Astrocyte of the cerebellum (primary cell): Measurements from ENCODE around the gene FBLN2.
A peak's percentile ranks its signal among the peaks of the same experiment; 100 is the strongest.
"Not testable (repeated sequence)": the region's sequence is repeated elsewhere in the genome, so short reads cannot be mapped to it uniquely, and the experiment has no call there.

Experiments
- DNase-seq: peaks from one replicate; pipeline ENCODE4 v3.0.0-alpha.2; 2011; ENCODE audit warnings: low read depth
- H3K4me3 ChIP-seq: 2 replicates; pipeline ENCODE4 v1.5.1; 2011; ENCODE audit warnings: mild to moderate bottlenecking, low read depth, low read length, moderate library complexity
- in situ Hi-C: cut with HindIII; loops from 2 replicates; pipeline ENCODE4 v1.10.0; 2017; ENCODE audit warnings: low sequenced_read_pairs
- TF ChIP-seq, protein P1 (sequence below): IDR thresholded peaks from 2 replicates; pipeline ENCODE4 v1.5.1; 2012; ENCODE audit warnings: low read length, low read depth, moderate library complexity, mild to moderate bottlenecking; ENCODE audit errors: missing control alignments

FBLN2 gene

DNA sequence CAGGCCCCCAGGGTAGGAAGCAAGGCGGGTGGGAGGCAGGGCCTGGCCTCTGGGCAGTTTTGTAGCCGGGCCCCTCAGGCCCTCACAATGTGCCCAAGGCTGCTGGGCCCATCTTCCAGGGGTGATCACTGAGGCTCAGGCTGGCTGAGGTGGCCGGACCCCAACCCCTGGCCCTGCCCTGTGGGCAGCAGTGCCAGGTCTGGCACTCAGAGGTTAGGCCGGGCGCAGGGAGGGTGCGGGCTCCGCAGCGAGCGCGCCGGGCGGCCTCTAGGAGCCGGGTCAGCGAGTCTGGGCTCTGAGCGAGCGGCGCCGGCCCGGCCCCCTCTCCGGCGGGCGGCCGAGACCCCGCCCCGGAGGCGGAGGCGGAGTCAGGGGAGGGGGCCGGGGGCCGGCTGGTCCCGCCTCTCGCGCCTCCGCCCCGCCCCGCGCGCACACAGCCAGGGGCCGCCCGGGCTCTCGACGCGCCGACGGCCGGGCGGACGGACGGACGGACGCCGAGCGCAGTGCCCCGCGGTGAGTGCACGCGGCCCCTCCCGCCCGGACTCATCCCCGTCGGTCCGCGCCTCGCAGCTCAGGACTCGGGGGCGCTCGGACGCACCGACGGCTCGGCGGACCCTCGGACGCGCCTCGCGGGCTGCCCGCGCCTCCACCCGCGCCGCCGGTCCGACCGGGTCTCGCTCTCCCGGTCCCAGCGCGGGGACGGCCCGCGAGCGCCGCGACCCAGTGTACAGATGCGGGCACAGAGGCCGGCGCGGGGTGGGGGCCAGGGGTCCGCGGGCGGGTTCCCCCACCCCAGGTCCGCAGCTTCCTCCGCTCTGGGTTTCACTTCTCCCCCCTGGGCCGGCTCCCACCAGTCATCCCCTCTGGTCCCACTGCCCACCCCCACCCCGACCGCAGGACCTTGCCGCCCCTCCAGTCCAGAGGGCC lies at the start of gene FBLN2:
Gene FBLN2, plus strand, starts transcription at position 430 of the 927 bp plus-strand sequence. CDS start 21,231 bp downstream, outside the sequence.
- TF ChIP-seq, protein P1, sequence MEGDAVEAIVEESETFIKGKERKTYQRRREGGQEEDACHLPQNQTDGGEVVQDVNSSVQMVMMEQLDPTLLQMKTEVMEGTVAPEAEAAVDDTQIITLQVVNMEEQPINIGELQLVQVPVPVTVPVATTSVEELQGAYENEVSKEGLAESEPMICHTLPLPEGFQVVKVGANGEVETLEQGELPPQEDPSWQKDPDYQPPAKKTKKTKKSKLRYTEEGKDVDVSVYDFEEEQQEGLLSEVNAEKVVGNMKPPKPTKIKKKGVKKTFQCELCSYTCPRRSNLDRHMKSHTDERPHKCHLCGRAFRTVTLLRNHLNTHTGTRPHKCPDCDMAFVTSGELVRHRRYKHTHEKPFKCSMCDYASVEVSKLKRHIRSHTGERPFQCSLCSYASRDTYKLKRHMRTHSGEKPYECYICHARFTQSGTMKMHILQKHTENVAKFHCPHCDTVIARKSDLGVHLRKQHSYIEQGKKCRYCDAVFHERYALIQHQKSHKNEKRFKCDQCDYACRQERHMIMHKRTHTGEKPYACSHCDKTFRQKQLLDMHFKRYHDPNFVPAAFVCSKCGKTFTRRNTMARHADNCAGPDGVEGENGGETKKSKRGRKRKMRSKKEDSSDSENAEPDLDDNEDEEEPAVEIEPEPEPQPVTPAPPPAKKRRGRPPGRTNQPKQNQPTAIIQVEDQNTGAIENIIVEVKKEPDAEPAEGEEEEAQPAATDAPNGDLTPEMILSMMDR = no peak
- peak within 1 kb of the TSS; percentile 5 for H3K4me3 ChIP-seq
- in situ Hi-C loops = no loop called here
- no peak for DNase-seq

DNA sequence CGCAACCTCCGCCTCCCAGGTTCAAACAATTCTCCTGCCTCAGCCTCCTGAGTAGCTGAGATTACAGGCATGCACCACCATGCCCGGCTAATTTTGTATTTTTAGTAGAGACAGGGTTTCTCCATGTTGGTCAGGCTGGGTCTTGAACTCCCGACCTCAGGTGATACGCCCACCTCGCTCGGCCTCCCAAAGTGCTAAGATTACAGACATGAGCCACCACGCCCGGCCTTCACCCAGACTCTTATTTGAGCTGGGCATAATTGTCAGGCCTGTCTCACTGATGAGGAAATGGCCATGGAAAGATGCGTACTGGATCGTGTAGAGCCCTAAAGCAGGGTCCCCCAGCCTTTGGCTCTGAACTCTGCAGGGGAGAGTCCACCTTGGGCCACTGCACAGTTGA lies 49.7 kb upstream of the FBLN2 start:
- H3K4me3 ChIP-seq, DNase-seq, in situ Hi-C loops: not testable (repeated sequence)

DNA sequence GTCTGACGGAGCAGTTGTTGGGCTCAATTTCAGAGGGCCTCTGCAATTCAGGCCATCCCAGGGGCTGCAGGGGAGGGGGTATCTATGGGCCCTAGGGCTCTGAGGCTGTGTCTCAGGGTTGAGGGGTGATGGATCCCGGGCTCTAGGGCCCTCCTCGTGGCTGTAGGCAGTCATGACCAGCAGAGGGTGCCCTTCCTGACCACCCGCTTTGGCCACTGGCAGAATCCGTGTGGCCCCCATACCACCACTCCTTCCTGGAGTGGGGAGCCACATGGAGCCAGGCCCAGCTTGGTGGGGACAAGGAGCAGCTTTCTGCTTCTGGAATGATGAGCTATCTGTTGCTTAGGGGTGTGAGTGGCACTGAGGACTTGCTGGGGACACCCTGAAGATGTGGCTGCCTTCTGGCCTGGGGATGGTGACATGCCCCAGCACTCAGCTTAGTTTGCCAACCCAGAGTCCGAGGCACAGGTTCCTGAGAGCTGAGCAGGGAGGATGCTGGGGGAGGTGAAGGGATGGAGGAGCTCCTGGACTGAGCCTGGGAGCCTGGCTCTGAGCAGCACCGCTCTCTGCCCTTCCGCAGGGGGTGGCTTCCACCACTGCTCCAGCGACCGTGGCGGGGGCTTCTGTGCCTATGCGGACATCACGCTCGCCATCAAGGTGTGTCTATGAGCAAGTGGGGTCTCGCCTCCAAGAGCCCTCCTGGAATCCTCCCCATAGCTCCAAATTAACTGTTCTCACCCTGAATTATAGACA lies 48.6 kb upstream of the FBLN2 start:
- in situ Hi-C loops = no loop called here
- no peak for DNase-seq
- H3K4me3 ChIP-seq = no peak overlapping the region
- TF ChIP-seq, protein P1 = peak; percentile 60

DNA sequence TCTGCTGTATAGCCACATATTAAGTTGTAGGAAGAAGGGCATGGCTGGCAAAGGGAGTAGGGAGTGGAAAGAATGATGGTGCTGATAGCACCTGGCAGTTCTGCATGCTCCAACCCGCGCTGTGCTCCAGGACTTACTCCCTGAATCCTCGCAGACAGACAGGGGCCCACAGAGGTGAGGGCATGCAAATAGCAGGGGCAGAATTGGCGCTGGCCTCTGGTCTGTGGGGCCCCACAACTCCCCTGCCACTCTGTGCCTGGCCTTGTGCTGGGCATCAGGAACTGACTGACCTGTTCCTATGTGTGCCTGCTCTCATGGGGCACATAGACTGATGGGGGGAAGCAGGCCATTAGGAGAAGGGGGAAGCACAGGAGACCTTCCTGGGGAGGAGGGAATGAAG lies 47.9 kb upstream of the FBLN2 start:
- in situ Hi-C loops = no loop called here
- no peak overlapping the region for H3K4me3 ChIP-seq
- no peak for DNase-seq
- TF ChIP-seq, protein P1 = no peak

DNA sequence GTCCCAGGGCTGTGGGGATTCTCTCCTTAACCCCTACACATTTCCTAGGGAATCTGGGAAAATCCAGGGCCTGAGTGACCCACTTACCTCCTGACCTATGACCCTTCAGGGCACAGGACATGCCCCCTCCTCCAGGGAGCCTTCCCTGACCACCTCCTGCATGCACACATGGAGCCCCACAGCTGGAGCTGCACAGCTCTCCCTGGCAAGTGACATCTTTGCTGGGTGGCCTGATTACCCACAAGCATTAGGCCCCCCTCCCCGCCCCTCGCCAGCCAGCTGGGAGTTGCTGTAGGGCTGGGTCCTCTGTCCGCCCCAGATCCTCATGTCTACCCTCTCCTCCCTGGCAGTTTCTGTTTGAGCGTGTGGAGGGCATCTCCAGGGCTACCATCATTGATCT lies 47.4 kb upstream of the FBLN2 start:
- in situ Hi-C loops = no loop called here
- TF ChIP-seq, protein P1 = no peak
- DNase-seq = no peak

DNA sequence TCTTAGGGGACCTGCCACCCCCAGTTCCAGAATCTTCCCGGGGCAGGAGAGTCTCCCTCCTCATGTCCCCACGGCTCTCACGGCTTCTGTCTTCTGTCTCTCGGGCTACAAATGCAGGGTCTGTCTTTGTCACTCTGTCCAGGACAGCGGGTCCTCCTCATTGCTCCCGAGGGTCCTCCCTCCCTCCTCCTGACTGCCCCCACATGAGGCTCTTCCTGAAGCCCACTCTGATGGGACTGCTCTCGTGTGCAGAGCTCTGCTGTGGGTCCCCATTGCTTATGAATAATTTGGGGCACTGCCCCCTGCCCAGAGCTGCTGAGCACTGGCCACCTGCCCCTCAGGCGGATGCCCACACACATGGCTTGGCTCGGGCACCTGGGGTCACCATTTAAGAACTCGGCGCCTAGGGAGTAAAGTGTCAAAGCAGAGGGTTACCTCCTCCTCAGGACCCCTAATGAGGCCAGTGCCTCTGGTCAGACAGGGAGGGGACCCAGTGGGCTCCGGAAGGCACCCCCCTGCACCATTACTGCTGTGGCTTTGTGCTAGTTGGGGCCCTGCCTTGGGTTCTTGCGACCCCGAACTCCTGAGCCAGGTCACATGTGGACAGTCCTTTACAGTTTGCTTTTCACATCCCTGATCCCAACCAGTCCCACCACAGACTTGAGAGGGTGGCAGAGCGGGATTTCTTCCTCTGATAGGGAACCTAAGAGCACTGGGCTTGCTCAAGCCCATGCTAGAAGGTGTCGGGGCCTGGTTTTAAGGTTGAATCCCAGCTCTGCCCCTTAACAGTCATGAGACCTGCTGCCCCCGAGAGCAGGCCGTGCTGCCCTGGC lies 46.8 kb upstream of the FBLN2 start:
- DNase-seq = no peak
- H3K4me3 ChIP-seq = no peak overlapping the region
- TF ChIP-seq, protein P1 = no peak
- in situ Hi-C loops = no loop called here

More for the DNA sequence above, 47.4 kb upstream of the FBLN2 start:
- H3K4me3 ChIP-seq = no peak overlapping the region
